H1 (cell line): ENCODE measurements around the gene TNRC6B. TPM values are rescaled to one million over a fixed set of nuclear protein-coding genes. Genes with fewer than 3 reads are reported as not detected.

Source experiments
- CTCF ChIA-PET: fragments of 300-600 bp; sonication (Branson Sonifier 250); formaldehyde crosslinking; loops from one replicate; lab custom pipeline; 2021; ENCODE audit not compliant: partially characterized antibody; lab: Charles Lee
- POLR2A ChIA-PET: fragments of 300-600 bp; sonication (Branson Sonifier 250); formaldehyde crosslinking; loops from one replicate; lab custom pipeline; 2021; ENCODE audit warnings: inconsistent platforms; ENCODE audit not compliant: partially characterized antibody; lab: Charles Lee
- DNase-seq, 2 experiments: peaks; one replicate each; pipeline versions ENCODE4 v3.0.0 to v3.0.0-alpha.2; 2010 to 2022; ENCODE audit warnings: low spot score in 2 of 2, low read depth in 1 of 2, mixed read lengths in 1 of 2
- FAIRE-seq: peaks from 2 replicates; lab custom pipeline; 2011; peaks lifted over from hg19 to GRCh38; lab: Jason Lieb, UNC
- H2AFZ ChIP-seq: 2 replicates; pipeline ENCODE4 v1.8.1; 2012; ENCODE audit warnings: low read length, inconsistent platforms
- H2AK5ac ChIP-seq: 2 replicates; pipeline ENCODE4 v1.6.1; 2013; ENCODE audit warnings: low read depth, low read length
- H2BK120ac ChIP-seq: replicated peaks from 2 replicates; pipeline ENCODE3; 2013; ENCODE audit warnings: low read depth, low read length, inconsistent platforms
- H2BK12ac ChIP-seq: 2 replicates; pipeline ENCODE4 v1.6.1; 2013; ENCODE audit warnings: low read depth, low read length
- H2BK15ac ChIP-seq: 2 replicates; pipeline ENCODE4 v1.6.1; 2013; ENCODE audit warnings: low read length
- H2BK20ac ChIP-seq: 2 replicates; pipeline ENCODE4 v1.6.1; 2013; ENCODE audit warnings: low read length
- H2BK5ac ChIP-seq: 2 replicates; pipeline ENCODE4 v1.6.1; 2013; ENCODE audit warnings: low read depth, low read length
- H3K14ac ChIP-seq: 2 replicates; pipeline ENCODE4 v1.6.1; 2013; ENCODE audit warnings: inconsistent platforms; ENCODE audit not compliant: insufficient read length
- H3K18ac ChIP-seq: 2 replicates; pipeline ENCODE4 v1.6.1; 2013; ENCODE audit warnings: low read length; ENCODE audit errors: extremely low read depth
- H3K23ac ChIP-seq: 2 replicates; pipeline ENCODE4 v1.6.1; 2013; ENCODE audit warnings: inconsistent platforms; ENCODE audit not compliant: insufficient read length
- H3K23me2 ChIP-seq: 2 replicates; pipeline ENCODE4 v1.6.1; 2013; ENCODE audit warnings: low read depth, low read length
- H3K27ac ChIP-seq: 2 replicates; pipeline ENCODE4 v1.6.1; 2011; ENCODE audit warnings: low read depth, low read length, inconsistent platforms
- H3K27me3 ChIP-seq, 4 experiments: replicated peaks in 1 of 4; 1 replicate in 1 of 4; 2 replicates in 3 of 4; pipeline versions ENCODE4 v1.6.1 to v1.8.1; 2011 to 2013; ENCODE audit warnings: low read length in 3 of 4, mild to moderate bottlenecking in 3 of 4, inconsistent platforms in 2 of 4, mixed read lengths in 2 of 4, moderate library complexity in 1 of 4; ENCODE audit not compliant: control insufficient read depth in 3 of 4, insufficient read depth in 3 of 4; ENCODE audit errors: extremely low read depth in 1 of 4
- H3K36me3 ChIP-seq, 4 experiments: 2 replicates each; pipeline versions ENCODE4 v1.6.1 to v1.8.1; 2011 to 2013; ENCODE audit warnings: mild to moderate bottlenecking in 4 of 4, low read length in 3 of 4, moderate library complexity in 2 of 4, control low read depth in 1 of 4, inconsistent platforms in 1 of 4; ENCODE audit not compliant: insufficient read depth in 4 of 4, control insufficient read depth in 2 of 4
- H3K4ac ChIP-seq: replicated peaks from 2 replicates; pipeline ENCODE3; 2013; ENCODE audit warnings: low read length, low read depth, mixed read lengths, inconsistent platforms; ENCODE audit not compliant: insufficient read length
- H3K4me1 ChIP-seq, 4 experiments: replicated peaks in 1 of 4; 1 replicate in 1 of 4; 2 replicates in 3 of 4; pipeline versions ENCODE4 v1.6.1 to v1.8.1; 2011 to 2013; ENCODE audit warnings: low read length in 3 of 4, inconsistent platforms in 2 of 4, mixed read lengths in 1 of 4; ENCODE audit not compliant: insufficient read depth in 4 of 4, control insufficient read depth in 3 of 4
- H3K4me2 ChIP-seq, 2 experiments: 2 replicates each; pipeline versions ENCODE4 v1.6.1 to v1.8.1; 2011 to 2013; ENCODE audit warnings: low read depth in 2 of 2, low read length in 2 of 2, control low read depth in 1 of 2, inconsistent platforms in 1 of 2, mild to moderate bottlenecking in 1 of 2; ENCODE audit not compliant: insufficient read depth in 1 of 2
- H3K4me3 ChIP-seq, 4 experiments: fragments of 200-600, 300-600 bp in 1 of 4; sonication (generic), shearing (Covaris generic), sonication (Bioruptor Twin) in 1 of 4; 2 replicates each; pipeline versions ENCODE4 v1.5.1 to v1.8.1; 2011 to 2016; ENCODE audit warnings: low read length in 4 of 4, low read depth in 3 of 4, control low read depth in 2 of 4, inconsistent platforms in 2 of 4, mild to moderate bottlenecking in 2 of 4, mixed read lengths in 1 of 4, moderate library complexity in 1 of 4; ENCODE audit not compliant: insufficient read depth in 2 of 4; ENCODE audit errors: extremely low read depth in 1 of 4
- H3K56ac ChIP-seq: replicated peaks from 2 replicates; pipeline ENCODE3; 2013; ENCODE audit warnings: low read depth, mild to moderate bottlenecking, mixed read lengths, low read length, inconsistent platforms; ENCODE audit not compliant: insufficient read length
- H3K79me1 ChIP-seq: 2 replicates; pipeline ENCODE4 v1.6.1; 2013; ENCODE audit warnings: low read depth, low read length, control low read depth
- H3K79me2 ChIP-seq, 2 experiments: 2 replicates each; pipeline versions ENCODE4 v1.6.1 to v1.8.1; 2012 to 2013; ENCODE audit warnings: low read length in 2 of 2, mild to moderate bottlenecking in 2 of 2, inconsistent platforms in 1 of 2; ENCODE audit not compliant: insufficient read depth in 2 of 2, control insufficient read depth in 1 of 2
- H3K9ac ChIP-seq, 4 experiments: replicated peaks in 1 of 4; 1 replicate in 1 of 4; 2 replicates in 3 of 4; pipeline versions ENCODE4 v1.6.1 to v1.8.1; 2011 to 2013; ENCODE audit warnings: low read depth in 3 of 4, low read length in 3 of 4, control low read depth in 2 of 4, mild to moderate bottlenecking in 2 of 4, moderate library complexity in 2 of 4, inconsistent platforms in 1 of 4; ENCODE audit errors: extremely low read depth in 1 of 4
- H3K9me3 ChIP-seq, 2 experiments: 2 replicates each; pipeline versions ENCODE4 v1.6.1 to v1.8.1; 2012 to 2013; ENCODE audit warnings: mild to moderate bottlenecking in 2 of 2, moderate library complexity in 2 of 2, control low read depth in 1 of 2, inconsistent platforms in 1 of 2, low read depth in 1 of 2, low read length in 1 of 2, mixed read lengths in 1 of 2; ENCODE audit not compliant: insufficient read depth in 2 of 2
- H4K20me1 ChIP-seq, 2 experiments: replicated peaks in 1 of 2; 2 replicates each; pipeline versions ENCODE3 to v1.8.1; 2011 to 2013; ENCODE audit warnings: inconsistent platforms in 2 of 2, low read length in 2 of 2, mild to moderate bottlenecking in 1 of 2; ENCODE audit not compliant: insufficient read depth in 2 of 2, control insufficient read depth in 1 of 2
- H4K5ac ChIP-seq: 2 replicates; pipeline ENCODE4 v1.6.1; 2013; ENCODE audit warnings: low read length, low read depth, mixed read lengths, inconsistent platforms; ENCODE audit not compliant: insufficient read length
- H4K8ac ChIP-seq: 2 replicates; pipeline ENCODE4 v1.8.0; 2013; ENCODE audit warnings: mild to moderate bottlenecking, moderate library complexity, low read length, inconsistent platforms; ENCODE audit not compliant: insufficient read depth; ENCODE audit errors: extremely low read depth
- H4K91ac ChIP-seq: replicated peaks from 2 replicates; pipeline ENCODE3; 2013; ENCODE audit warnings: low read length, mixed read lengths, inconsistent platforms; ENCODE audit not compliant: insufficient read length
- FOSL1 ChIP-seq: IDR thresholded peaks from 2 replicates; pipeline ENCODE4 v1.6.1; 2011; ENCODE audit warnings: mild to moderate bottlenecking, low read depth, low read length, moderate library complexity; ENCODE audit not compliant: insufficient read depth
- SRF ChIP-seq: IDR thresholded peaks from 2 replicates; pipeline ENCODE4 v1.6.1; 2011; ENCODE audit warnings: mild to moderate bottlenecking, low read depth, low read length, moderate library complexity
- WGBS, 2 experiments: shearing (Covaris generic) in 1 of 2; methylation state at CpG; one replicate each; pipeline versions ENCODE4 v1.1.6 to v1.1.7; 2013 to 2015; ENCODE audit warnings: low lambda C conversion rate in 2 of 2, mixed read lengths in 2 of 2, inconsistent platforms in 1 of 2, low coverage in 1 of 2, missing lambda C conversion rate in 1 of 2; ENCODE audit not compliant: insufficient replicate concordance in 2 of 2, insufficient coverage in 1 of 2, insufficient read length in 1 of 2; ENCODE audit errors: extremely low coverage in 1 of 2, missing lambda C conversion rate in 1 of 2; 5-methylcytosine and 5-hydroxymethylcytosine counted together
- polyA plus RNA-seq, 7 experiments: library from polyadenylated mRNA; depleted of rRNA in 3 of 7; stranded (reverse) in 5 of 7; unstranded in 2 of 7; fragments of >200 nt in 5 of 7; fragments of 200-250 nt in 2 of 7; gene quantifications; 1 replicate in 5 of 7; 2 replicates in 1 of 7; 4 replicates in 1 of 7; pipeline versions ENCODE4 v1.2.1 to v1.2.3, GENCODE V29; 2011 to 2013; ENCODE audit warnings: missing spikeins in 2 of 7, mixed read lengths in 2 of 7
- total RNA-seq: library from RNA; stranded (reverse); fragmentation: NEBNext Ultra II Directional; extraction: Animal tissue kit (Norgen Biotek cat#: 25700); gene quantifications from 2 replicates; pipeline ENCODE4 v1.2.1, GENCODE V29; 2021

The TNRC6B gene
- total and polyA plus RNA-seq, 2 of the 8 experiments (the other 6 are each of a cell fraction or from before 2014, with no cell fraction given), result 12.5 to 48.9 TPM

GRCh38 chr22:40289991-40290459, 112.3 kb downstream of the TNRC6B start:
- Histone ChIP-seq H4K91ac (no peak overlapping the region), H2AFZ (no peak overlapping the region), H3K4me2 (no peak overlapping the region), H4K8ac (no peak overlapping the region), H4K20me1 (peaks cover 3 to 9% of the 10 kb centered on the region in 2 experiments), H3K4me3 (no peak overlapping the region), H2BK15ac (no peak overlapping the region), H3K79me2 (no peaks in the 10 kb centered on the region; a peak in 1 of 4 replicates), H3K18ac (no peak overlapping the region), H3K9me3 (no peaks in the 10 kb centered on the region), H3K79me1 (no peaks in the 10 kb centered on the region; the same call in 1 of the 2 replicates), H2BK20ac (no peak overlapping the region), H3K36me3 (peaks cover 11 to 55% (median 40%) of the 10 kb centered on the region in 4 experiments), H3K27ac (no peak overlapping the region), H3K23me2 (no peaks in the 10 kb centered on the region), H3K56ac (no peak overlapping the region), H4K5ac (no peak overlapping the region), H3K27me3 (no peaks in the 10 kb centered on the region), H2BK12ac (no peak overlapping the region), H3K23ac (no peak overlapping the region), H3K9ac (no peak overlapping the region), H3K4ac (no peak overlapping the region), H2BK5ac (no peak overlapping the region), H2BK120ac (no peak overlapping the region), H2AK5ac (no peak overlapping the region), H3K14ac (no peak overlapping the region), H3K4me1 (no peaks in the 10 kb centered on the region)
- ChIA-PET POLR2A (interaction anchor here (1.2 kb wide), 1 partner anchor 41 kb away, joined by 3 read pairs; no protein-coding TSS in a partner anchor), CTCF (no interaction called here)
- FAIRE-seq (no peak), DNase-seq (no peak)
- WGBS, 2 experiments, result 84% methylated on average over 16 of the region's 16 CpGs; no CpG with 5 or more reads in 1 of the 2 experiments
- no peak for TF ChIP-seq SRF
- TF ChIP-seq FOSL1, result no peak
